ENCODE results near the gene PIP. TPM values are rescaled to one million over a fixed set of nuclear protein-coding genes. Genes with fewer than 3 reads are reported as not detected.
"Not testable (repeated sequence)": the region's sequence is repeated elsewhere in the genome, so short reads cannot be mapped to it uniquely, and the experiment has no call there.

Gene PIP
- total RNA-seq, 1 donor from 2014 or later = 2.5 TPM

- Histone ChIP-seq H3K4me3 (no peak overlapping the region), H3K27me3 (no peaks in the 10 kb centered on the region), H3K4me1 (no peaks in the 10 kb centered on the region), H3K27ac (no peak overlapping the region), H3K36me3 (no peaks in the 10 kb centered on the region), H3K9me3 (no peaks in the 10 kb centered on the region)
- intact Hi-C loops (cut with DNase I) = no loop called here
- no peak for TF ChIP-seq CTCF (IDR thresholded peaks at IDR 0.05)
- no peak for TF ChIP-seq POLR2AphosphoS5 (IDR thresholded peaks at IDR 0.05; ENCODE audit: insufficient read depth in 1 of 2, low read depth in 1 of 2)
- no peak for TF ChIP-seq POLR2A (IDR thresholded peaks at IDR 0.05)
- no peak for DNase-seq (ENCODE audit: extremely low spot score in 2 of 2)
These were observed 27.1 kb upstream of the PIP start for GRCh38 chr7:143104759-143105158.

- H3K9me3 ChIP-seq; H3K36me3 ChIP-seq; intact Hi-C loops (cut with DNase I); H3K4me1 ChIP-seq; H3K27ac ChIP-seq; H3K27me3 ChIP-seq; DNase-seq (ENCODE audit: extremely low spot score in 2 of 2); H3K4me3 ChIP-seq: not testable (repeated sequence)
These were observed 23.9 kb upstream of the PIP start for GRCh38 chr7:143108019-143108418.

GRCh38 chr7:143117395-143117794, 14.5 kb upstream of the PIP start:
- intact Hi-C loops (cut with DNase I) = no loop called here
- no peak for DNase-seq (ENCODE audit: extremely low spot score in 2 of 2)
- H3K4me3 ChIP-seq = no peak overlapping the region
- H3K27ac ChIP-seq = no peak overlapping the region
- H3K4me1 ChIP-seq = no peaks in the 10 kb centered on the region
- H3K36me3 ChIP-seq = no peaks in the 10 kb centered on the region
- H3K9me3 ChIP-seq = no peaks in the 10 kb centered on the region
- H3K27me3 ChIP-seq = no peaks in the 10 kb centered on the region
- TF ChIP-seq CTCF (IDR thresholded peaks at IDR 0.05) = no peak
- TF ChIP-seq POLR2A (IDR thresholded peaks at IDR 0.05) = no peak
- TF ChIP-seq POLR2AphosphoS5 (IDR thresholded peaks at IDR 0.05; ENCODE audit: insufficient read depth in 1 of 2, low read depth in 1 of 2) = no peak

GRCh38 chr7:143120691-143121405, 11.0 kb upstream of the PIP start:
- intact Hi-C loops (cut with DNase I) = no loop called here
- no peak overlapping the region for H3K27ac ChIP-seq

GRCh38 chr7:143123326-143123725, 8.6 kb upstream of the PIP start:
- DNase-seq (ENCODE audit: extremely low spot score in 2 of 2); intact Hi-C loops (cut with DNase I); H3K27me3 ChIP-seq; H3K9me3 ChIP-seq; H3K4me1 ChIP-seq; H3K27ac ChIP-seq; H3K4me3 ChIP-seq; H3K36me3 ChIP-seq: not testable (repeated sequence)

More at GRCh38 chr7:143120691-143121405, 11.0 kb upstream of the PIP start:
- Histone ChIP-seq H3K9me3 (no peaks in the 10 kb centered on the region), H3K4me3 (no peak overlapping the region), H3K36me3 (no peaks in the 10 kb centered on the region), H3K4me1 (no peaks in the 10 kb centered on the region), H3K27me3 (no peaks in the 10 kb centered on the region)
- TF ChIP-seq POLR2A (IDR thresholded peaks at IDR 0.05) (no peak), POLR2AphosphoS5 (IDR thresholded peaks at IDR 0.05; ENCODE audit: insufficient read depth in 1 of 2, low read depth in 1 of 2) (no peak), CTCF (IDR thresholded peaks at IDR 0.05) (no peak)
- DNase-seq (ENCODE audit: extremely low spot score in 2 of 2) = no peak

- Histone ChIP-seq H3K4me3 (no peak overlapping the region), H3K9me3 (no peaks in the 10 kb centered on the region), H3K27me3 (no peaks in the 10 kb centered on the region), H3K36me3 (no peaks in the 10 kb centered on the region), H3K4me1 (no peaks in the 10 kb centered on the region), H3K27ac (no peak overlapping the region)
- DNase-seq (ENCODE audit: extremely low spot score in 2 of 2) = no peak
- TF ChIP-seq POLR2AphosphoS5 (IDR thresholded peaks at IDR 0.05; ENCODE audit: insufficient read depth in 1 of 2, low read depth in 1 of 2) = peak in 1 of 2 donors; percentile 16
- TF ChIP-seq POLR2A (IDR thresholded peaks at IDR 0.05) = no peak
- intact Hi-C loops (cut with DNase I) = no loop called here
These were observed 5.7 kb upstream of the PIP start for GRCh38 chr7:143126146-143126545.
